Right lung (tissue), 5 donors: Measurements from ENCODE around the gene MRPS18B. TPM values are rescaled to one million over a fixed set of nuclear protein-coding genes. Genes with fewer than 3 reads are reported as not detected.

Experiments
- polyA plus RNA-seq, 5 donors: library from polyadenylated mRNA; unstranded; fragments of 120-200 nt; gene quantifications; one replicate each; pipeline versions ENCODE4 v1.2.1 to v1.2.3, GENCODE V29; 2013; ENCODE audit warnings: inconsistent platforms in 1 of 5, low replicate concordance in 1 of 5; ENCODE audit not compliant: insufficient read length in 5 of 5, insufficient read depth in 1 of 5

Gene MRPS18B
- polyA plus RNA-seq, 5 donors: 41.8 to 48.2 (median 47.1) TPM

Other genes starting within 250 kb of the MRPS18B start
- gene HLA-E, start 128.3 kb upstream of the MRPS18B start, polyA plus RNA-seq: 100 to 1,000 TPM; 169 to 206 (median 201) TPM
- 100 to 1,000 TPM in 3 of 5 donors, 10 to 100 TPM in 2; 88.9 to 114 (median 103) TPM for gene GNL1, start 61.4 kb upstream of the MRPS18B start, polyA plus RNA-seq
- gene PRR3, start 60.5 kb upstream of the MRPS18B start, polyA plus RNA-seq: 10 to 100 TPM; 33.4 to 42.7 (median 36.8) TPM
- gene ABCF1, start 46.4 kb upstream of the MRPS18B start, polyA plus RNA-seq: 10 to 100 TPM; 47.5 to 66.6 (median 60.3) TPM
- 10 to 100 TPM; 46.7 to 55.2 (median 48.8) TPM for gene PPP1R10, start 597 bp upstream of the MRPS18B start, polyA plus RNA-seq
- 10 to 100 TPM; 53.8 to 77.1 (median 63.6) TPM for gene ATAT1, start 9.0 kb downstream of the MRPS18B start, polyA plus RNA-seq
- 10 to 100 TPM in 4 of 5 donors, 1 to 10 TPM in 1; 9.7 to 16.1 (median 15.6) TPM for gene C6orf136, start 29.3 kb downstream of the MRPS18B start, polyA plus RNA-seq
- gene DHX16, start 55.2 kb downstream of the MRPS18B start, polyA plus RNA-seq: 10 to 100 TPM; 32.2 to 42.4 (median 37.3) TPM
- 10 to 100 TPM; 36.9 to 49.7 (median 44.2) TPM for gene PPP1R18, start 68.8 kb downstream of the MRPS18B start, polyA plus RNA-seq
- gene NRM, start 73.1 kb downstream of the MRPS18B start, polyA plus RNA-seq: 10 to 100 TPM; 38.5 to 43.4 (median 41.0) TPM
- 10 to 100 TPM; 38.7 to 55.3 (median 44.5) TPM for gene MDC1, start 99.4 kb downstream of the MRPS18B start, polyA plus RNA-seq
- gene TUBB, start 102.5 kb downstream of the MRPS18B start, polyA plus RNA-seq: 1,000 to 10,000 TPM; 1,106 to 1,526 (median 1,140) TPM
- gene FLOT1, start 124.8 kb downstream of the MRPS18B start, polyA plus RNA-seq: 100 to 1,000 TPM; 110 to 131 (median 122) TPM
- gene IER3, start 126.7 kb downstream of the MRPS18B start, polyA plus RNA-seq: 10 to 100 TPM in 3 of 5 donors, 1 to 10 TPM in 2; 7.6 to 23.0 (median 14.1) TPM